Measurements from ENCODE around the gene ITGAD.

GRCh38 chr16:31467151-31467773 is 74.1 kb downstream of the ITGAD start:
- no peak for TF ChIP-seq CTCF (IDR thresholded peaks at IDR 0.05)
- TF ChIP-seq POLR2A (IDR thresholded peaks at IDR 0.05) = no peak

Data from esophagus squamous epithelium (tissue), 4 donors.